ENCODE measurements around the gene ARPIN.

- no peak for TF ChIP-seq ZFX (IDR thresholded peaks at IDR 0.05; ENCODE audit: borderline replicate concordance)
- TF ChIP-seq, protein P1, sequence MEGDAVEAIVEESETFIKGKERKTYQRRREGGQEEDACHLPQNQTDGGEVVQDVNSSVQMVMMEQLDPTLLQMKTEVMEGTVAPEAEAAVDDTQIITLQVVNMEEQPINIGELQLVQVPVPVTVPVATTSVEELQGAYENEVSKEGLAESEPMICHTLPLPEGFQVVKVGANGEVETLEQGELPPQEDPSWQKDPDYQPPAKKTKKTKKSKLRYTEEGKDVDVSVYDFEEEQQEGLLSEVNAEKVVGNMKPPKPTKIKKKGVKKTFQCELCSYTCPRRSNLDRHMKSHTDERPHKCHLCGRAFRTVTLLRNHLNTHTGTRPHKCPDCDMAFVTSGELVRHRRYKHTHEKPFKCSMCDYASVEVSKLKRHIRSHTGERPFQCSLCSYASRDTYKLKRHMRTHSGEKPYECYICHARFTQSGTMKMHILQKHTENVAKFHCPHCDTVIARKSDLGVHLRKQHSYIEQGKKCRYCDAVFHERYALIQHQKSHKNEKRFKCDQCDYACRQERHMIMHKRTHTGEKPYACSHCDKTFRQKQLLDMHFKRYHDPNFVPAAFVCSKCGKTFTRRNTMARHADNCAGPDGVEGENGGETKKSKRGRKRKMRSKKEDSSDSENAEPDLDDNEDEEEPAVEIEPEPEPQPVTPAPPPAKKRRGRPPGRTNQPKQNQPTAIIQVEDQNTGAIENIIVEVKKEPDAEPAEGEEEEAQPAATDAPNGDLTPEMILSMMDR (IDR thresholded peaks at IDR 0.05) = peak; percentile 15; the same call in 1 of the 2 replicates
These were observed 14.0 kb downstream of the ARPIN start for GRCh38 chr15:89898614-89899294.
